Measurements from ENCODE around the gene GPR162.

Gene GPR162

DNA sequence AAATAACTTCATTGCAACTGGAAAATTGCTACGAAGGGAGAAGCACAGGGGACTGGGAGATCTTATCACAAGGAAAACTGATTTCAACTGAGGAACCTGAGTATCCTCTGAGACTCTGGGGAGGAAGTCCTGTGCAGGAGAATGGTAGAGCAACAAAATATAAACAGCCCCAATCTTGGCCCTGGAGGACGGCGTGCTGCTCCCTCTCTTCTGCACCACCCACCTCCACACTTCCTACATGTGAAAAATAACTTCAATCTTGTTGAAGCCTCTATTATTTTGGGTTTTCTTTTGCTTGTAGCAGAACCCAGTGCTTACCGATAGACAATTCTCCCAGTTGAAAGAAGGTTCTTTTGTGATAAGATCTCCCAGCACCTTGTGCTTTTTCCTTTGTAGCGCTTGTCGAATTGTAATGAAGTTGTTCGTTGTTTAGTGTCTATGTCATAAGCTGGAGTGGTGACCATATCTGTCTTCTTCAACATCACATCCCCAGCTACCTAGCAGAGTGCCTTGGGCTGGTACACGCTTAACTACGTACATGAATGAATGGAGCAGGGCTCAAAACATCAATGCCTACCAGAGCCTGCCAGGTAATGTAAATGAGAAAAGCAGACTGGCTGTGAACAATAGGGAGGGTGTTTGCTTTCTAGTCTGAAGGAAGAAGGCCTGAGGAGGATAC, 35.1 kb upstream of the GPR162 start:
- DNase-seq (ENCODE audit: low read depth in 2 of 2): no peak

DNA sequence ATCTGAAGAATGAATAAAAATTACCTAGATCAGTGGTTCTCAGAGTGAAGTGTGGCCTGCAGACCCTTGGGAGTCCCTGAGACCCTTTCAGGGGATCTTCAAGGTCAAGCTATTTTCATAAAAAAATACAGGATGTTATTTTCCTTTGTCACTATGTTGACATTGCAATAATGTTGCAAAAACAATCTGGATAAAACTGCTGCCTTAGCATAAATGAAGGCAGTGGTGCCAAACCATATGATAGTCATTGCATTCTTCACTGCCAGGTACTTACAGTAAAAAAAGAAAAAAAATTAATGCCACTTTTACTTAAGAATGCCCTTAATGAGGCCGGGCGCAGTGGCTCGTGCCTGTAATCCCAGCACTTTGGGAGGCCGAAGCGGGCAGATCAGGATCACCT, 34.3 kb upstream of the GPR162 start:
- DNase-seq (ENCODE audit: low read depth in 2 of 2): no peak

DNA sequence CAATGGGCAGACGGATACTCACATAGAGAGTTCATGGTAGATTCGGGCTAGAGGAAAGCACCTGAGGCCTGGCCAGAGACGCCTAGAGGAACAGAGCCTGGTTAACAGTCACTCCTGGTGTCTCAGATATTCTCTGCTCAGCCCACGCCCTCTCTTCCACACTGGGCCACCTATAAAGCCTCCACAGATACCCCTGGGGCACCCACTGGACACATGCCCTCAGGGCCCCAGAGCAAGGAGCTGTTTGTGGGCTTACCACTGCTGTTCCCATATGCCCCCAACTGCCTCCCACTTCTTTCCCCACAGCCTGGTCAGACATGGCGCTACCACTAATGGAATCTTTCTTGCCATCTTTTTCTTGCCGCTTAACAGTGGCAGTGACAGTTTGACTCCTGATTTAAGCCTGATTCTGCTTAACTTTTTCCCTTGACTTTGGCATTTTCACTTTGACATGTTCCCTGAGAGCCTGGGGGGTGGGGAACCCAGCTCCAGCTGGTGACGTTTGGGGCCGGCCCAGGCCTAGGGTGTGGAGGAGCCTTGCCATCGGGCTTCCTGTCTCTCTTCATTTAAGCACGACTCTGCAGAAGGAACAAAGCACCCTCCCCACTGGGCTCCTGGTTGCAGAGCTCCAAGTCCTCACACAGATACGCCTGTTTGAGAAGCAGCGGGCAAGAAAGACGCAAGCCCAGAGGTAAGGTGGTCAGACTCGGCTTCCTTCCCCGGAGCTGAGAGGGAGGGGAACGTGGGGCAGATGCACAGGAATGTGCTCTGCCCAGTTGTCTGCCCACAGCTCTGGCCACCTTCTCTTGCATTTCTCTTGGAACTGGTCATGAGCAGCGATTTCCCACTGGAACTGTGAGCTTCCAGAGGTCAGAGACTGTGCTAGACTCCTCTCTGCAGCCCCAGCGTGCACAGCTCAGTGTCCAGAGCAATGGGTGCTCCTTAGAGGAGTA, 32.4 kb upstream of the GPR162 start, which contains the start of gene CD4:
CD4 (plus strand) TSS at position 557 of the 953 bp plus-strand sequence. CDS start 10,611 bp downstream, outside the sequence.
- DNase-seq (ENCODE audit: low read depth in 2 of 2): no peak

DNA sequence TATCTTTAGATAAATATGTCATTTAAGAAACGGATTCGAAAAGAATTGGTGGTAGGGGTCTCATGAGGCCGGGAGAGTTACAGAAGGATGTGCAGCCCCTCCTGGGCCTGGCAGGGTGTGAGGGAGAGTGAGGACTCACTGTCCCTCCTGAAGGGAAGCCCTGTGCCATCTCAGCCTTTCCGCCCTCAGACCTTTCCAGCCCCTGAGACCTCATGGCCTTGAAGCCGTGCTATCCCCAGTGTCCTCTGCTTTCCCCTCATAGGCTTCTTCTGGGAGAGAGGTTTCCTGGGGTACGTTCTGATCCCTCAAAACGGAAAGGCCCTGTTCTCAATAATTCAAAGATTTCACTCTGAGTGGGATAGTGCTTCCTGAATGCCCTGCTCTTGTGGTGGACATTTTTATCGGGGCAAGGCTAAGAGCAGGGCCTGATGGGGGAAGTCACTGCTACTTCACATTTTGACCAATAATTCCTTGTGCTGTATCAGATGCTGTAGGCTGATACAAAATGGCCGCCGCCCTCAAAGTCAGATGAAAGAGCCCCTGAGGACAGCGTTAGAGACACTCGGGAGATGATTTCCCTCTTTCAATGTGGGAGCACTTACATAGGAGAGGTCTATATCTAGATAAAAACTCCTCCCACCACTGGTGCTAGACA, 31.0 kb upstream of the GPR162 start:
- DNase-seq (ENCODE audit: low read depth in 2 of 2): no peak

DNA sequence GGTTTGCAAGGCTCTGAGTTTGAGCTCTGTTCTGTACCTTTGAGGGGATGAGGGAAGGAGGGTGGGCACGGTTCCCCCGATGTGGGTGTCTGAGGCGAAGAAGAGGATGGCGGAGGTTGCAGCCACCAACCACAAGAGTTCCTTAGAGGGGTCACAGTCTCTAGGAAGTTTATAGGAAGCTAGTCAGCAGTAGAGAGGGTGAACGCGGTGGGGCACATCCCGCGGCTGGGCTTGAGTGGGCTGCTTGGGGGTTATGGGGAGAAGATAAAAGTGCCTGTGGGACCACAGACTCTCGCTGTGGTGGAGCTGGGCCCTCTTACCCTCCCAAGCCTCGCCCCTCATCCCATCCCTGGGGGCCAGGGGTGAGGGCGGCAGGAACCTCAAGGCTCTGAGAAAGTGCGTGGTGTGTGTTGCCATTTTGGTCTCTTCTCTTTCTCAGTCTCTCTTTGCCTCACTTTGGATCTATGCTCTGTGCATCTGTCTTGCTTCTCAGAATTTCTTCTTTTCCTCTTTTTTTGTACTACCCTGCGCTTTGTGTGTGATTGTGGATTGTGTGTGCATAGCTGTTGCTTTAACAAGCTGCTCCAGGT, 29.6 kb upstream of the GPR162 start:
- no peak for DNase-seq (ENCODE audit: low read depth in 2 of 2)

DNA sequence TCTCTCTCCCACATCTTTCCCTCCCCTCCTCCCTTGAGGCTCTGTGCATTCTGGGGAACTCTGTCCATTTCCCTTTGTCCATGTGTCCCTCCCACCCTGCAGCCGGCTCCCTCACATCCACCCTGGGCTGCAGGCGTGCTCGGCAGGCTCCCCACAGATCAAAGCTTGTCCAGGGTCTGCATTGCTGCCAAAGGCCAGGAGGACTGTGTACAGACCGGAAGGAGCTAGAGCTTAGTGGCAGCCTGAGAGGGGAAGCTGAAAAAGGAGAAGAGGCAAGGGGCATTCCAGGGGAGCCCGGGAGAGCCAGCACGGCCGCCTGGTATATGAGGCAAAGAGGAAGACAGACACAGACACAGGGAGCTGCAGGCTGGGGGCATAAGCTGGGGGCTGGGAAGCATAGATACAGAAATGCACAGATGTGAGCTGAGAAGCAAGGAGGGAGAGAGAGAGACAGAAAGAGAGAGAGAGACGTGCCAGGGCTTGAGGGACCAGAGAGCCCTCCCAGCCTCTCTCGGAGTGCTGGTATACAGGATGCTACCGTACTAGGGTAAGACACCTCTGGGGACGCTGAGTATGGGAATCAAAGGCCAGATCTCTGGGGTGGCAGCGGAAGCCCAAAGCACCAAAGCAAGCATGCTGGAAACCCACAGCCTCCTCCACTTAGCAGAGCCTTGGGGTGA, 29.0 kb upstream of the GPR162 start:
- DNase-seq (ENCODE audit: low read depth in 2 of 2): no peak

DNA sequence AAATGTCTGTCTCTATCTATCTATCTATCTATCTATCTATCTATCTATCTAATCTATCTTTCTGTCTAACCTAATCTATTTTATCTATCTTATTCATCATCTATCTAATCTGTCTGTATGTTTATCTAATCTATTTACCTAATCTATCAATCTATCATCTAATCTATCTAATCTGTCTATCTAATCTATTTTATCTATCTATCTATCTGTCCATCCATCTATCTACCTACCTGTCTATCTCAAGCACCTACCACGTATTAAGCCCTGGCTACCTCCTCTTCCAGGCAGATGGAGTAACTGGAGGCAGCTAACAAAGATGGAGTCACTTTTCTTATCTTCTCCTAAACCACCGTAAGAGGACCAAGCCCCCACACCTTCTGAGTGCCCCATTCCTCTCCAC, 26.5 kb upstream of the GPR162 start:
- no peak for DNase-seq (ENCODE audit: low read depth in 2 of 2)

DNA sequence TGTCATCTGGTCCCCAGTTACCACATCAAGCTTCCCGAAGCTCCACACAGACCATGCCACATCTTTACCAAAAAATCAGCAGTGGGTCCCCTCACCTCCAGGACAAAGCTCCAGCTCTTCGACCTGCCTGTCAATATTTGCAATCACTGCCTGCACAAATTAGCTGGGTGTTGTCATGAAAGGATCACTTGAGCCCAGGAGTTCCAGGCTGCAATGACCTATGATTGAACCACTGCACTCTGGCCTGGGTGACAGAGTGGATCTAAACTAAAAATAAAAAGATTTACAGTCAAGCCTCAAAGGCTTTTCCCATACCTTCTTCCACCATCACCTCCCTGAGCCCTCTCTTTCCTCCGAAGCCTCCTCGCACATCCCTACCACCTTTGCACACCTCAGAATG, 25.0 kb upstream of the GPR162 start:
- no peak for DNase-seq (ENCODE audit: low read depth in 2 of 2)

DNA sequence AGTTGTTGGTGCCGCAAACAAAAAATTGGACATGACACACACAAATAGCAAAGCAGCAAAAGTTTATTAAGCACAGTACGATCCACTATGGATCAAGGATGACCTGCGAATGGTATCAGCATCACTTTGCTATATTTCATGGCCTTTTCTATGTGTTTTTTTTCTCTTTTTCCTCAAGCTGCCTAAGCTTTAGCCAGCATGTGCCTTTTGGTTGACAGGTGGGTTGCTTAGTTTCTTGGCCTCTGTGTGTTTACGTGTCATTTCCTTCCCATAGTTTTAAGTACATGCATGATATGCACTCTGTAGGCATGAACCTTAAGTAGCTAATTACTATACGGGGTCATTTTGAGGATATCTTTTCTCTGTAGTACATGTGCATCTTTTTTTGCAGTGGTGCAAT, 22.5 kb upstream of the GPR162 start:
- no peak for DNase-seq (ENCODE audit: low read depth in 2 of 2)

DNA sequence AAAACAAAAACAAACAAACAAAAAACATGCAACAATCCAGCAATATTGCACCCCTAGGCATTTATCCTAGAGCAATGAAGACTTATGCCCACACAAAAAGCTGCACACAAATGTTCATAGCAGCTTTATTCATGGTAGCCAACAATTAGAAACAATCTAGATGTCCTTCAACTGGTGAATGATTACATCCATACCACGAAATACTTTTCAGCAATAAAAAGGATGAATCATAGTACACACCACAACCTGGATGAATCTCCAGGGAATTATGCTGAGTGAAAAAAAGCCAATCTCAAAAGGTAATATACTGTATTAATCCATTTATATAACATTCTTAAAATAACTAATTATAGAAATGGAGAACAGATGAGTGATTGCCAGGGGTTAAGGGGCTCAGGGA, 14.5 kb upstream of the GPR162 start:
- no peak for DNase-seq (ENCODE audit: low read depth in 2 of 2)

DNA sequence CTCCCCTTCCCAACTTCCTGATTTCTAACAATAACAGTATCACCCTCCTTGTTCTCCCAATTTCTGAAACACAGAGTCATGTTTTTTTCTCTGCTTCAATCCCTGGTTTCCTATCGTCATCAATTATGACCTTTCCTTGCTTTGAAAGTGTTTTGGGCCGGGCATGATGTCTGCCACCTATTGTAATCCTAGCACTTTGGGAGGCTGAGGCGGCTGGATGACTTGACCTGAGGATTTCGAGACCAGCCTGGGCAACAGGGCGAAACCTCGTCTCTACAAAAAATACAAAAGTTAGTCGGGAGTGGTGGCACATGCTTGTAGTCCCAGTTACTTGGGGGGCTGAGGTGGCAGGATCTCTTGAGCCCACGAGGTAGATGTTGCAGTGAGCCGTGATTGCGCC, 12.6 kb upstream of the GPR162 start:
- no peak for DNase-seq (ENCODE audit: low read depth in 2 of 2)

DNA sequence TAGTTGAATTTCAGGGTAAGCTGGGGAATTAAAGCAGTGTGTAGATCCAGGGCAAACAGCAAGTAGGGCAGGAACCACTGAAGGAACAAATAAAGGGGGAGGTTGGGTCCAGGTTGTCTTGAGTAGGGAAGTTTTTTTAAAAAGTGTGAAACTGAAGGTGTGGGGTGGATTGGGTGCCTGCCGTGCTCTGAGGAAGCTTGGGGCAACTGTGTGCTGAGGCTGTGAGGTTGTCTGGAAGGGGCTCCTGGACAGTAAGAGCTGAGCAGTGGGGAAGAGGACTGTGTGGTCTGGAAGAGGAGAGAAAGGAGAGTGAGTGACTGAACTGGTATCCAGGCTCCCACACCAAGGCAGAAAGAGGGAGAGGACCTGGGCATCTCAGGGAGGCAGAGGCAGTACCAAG, 10.9 kb upstream of the GPR162 start:
- no peak for DNase-seq (ENCODE audit: low read depth in 2 of 2)

DNA sequence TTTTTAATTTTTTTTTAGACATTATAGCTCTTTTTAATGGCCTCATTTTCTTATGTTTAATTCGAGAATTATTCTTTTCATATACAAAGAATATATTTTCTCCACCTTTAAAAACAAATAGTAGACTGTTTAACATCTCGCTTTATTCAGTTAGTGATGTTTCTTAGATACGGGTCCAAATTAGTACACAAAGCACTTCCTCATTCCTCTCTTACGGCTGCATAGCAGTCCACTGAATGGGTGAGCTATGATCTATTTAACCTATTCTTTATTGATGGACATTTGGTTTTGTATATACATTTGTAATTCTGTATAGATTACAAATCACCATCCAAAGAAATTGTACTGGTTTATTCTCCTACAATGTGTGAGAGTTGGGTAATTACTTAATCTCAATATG, 8.3 kb upstream of the GPR162 start:
- DNase-seq (ENCODE audit: low read depth in 2 of 2): no peak

DNA sequence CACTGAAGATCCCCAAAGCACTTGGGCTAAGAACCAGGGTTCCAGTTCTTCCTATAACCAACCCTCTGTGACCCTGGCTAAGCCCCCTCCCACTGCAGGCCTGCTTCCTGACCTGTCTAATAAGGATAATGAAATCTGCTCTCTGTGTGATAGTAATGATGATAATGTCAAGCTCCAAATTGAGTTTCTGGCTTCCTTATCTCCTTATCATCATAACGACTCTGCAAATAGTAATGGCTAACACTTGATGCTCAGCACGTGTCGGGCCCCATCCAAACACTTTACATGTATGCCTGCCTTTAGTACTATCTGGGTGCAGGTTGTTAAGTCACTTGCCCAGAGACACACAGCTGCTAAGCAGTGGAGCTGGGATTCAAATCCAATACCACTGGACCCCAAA, 5.0 kb upstream of the GPR162 start:
- no peak for DNase-seq (ENCODE audit: low read depth in 2 of 2)

DNA sequence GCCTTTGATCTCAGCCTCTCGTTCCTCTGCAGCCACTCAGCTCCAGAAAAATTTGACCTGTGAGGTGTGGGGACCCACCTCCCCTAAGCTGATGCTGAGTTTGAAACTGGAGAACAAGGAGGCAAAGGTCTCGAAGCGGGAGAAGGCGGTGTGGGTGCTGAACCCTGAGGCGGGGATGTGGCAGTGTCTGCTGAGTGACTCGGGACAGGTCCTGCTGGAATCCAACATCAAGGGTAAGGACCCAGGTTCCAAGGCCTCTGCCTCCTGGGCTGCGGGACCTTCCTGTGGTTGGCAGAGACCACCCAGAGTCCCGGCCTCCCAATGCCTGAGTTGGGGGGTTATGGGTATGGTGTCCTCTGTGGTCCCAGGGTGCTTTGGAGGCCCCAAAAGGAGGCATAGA, 4.5 kb upstream of the GPR162 start:
- DNase-seq (ENCODE audit: low read depth in 2 of 2): no peak

DNA sequence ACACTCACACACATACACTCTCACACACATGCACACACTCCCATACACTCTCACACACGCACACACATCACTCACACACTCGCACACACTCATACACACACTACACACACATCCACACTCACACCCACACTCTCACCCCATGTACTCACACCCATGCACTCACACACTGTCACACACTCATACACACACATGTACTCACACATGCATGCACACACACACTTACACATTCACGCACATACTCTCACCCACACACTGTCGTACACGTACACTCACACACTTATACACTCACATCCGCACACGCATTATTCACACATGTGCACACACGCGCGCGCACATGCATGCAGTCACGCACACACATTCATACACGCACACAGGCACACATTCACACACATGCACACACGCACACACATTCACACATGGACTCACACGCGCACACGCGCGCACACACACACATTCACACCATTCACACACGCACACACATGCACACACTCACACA, 3.9 kb upstream of the GPR162 start:
- no peak for DNase-seq (ENCODE audit: low read depth in 2 of 2)

DNA sequence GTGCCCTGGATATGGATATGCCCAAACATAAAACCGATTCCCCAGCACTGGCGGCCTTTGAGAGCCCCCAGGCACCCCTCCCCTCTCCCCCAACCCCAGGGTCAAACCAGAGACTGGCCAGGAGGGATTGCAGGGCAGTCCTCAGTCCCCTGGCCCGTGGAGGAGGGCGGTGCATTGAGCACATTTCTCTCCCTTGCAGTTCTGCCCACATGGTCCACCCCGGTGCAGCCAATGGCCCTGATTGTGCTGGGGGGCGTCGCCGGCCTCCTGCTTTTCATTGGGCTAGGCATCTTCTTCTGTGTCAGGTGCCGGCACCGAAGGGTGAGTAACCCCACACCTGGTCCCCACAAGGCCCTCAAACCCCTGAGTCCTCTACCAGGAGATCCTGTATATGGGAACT, 3.4 kb upstream of the GPR162 start:
- no peak for DNase-seq (ENCODE audit: low read depth in 2 of 2)

DNA sequence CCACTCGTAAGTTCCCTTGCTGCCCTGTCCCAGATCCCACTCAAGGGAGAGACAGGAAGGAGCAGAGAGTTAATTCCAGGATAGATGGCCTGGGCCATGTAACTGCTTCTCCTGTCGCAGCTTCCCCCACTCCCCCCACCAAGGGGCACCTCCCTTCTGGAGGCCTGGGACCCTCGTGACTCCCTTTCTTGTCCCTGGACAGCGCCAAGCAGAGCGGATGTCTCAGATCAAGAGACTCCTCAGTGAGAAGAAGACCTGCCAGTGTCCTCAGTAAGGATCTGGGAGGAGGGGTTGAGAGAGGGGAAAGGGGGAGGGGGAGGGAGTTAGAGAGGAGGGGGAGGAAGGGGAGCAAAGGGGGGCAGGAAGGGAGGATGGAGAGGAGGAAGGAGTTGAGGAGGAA, 3.0 kb upstream of the GPR162 start:
- no peak for DNase-seq (ENCODE audit: low read depth in 2 of 2)

DNA sequence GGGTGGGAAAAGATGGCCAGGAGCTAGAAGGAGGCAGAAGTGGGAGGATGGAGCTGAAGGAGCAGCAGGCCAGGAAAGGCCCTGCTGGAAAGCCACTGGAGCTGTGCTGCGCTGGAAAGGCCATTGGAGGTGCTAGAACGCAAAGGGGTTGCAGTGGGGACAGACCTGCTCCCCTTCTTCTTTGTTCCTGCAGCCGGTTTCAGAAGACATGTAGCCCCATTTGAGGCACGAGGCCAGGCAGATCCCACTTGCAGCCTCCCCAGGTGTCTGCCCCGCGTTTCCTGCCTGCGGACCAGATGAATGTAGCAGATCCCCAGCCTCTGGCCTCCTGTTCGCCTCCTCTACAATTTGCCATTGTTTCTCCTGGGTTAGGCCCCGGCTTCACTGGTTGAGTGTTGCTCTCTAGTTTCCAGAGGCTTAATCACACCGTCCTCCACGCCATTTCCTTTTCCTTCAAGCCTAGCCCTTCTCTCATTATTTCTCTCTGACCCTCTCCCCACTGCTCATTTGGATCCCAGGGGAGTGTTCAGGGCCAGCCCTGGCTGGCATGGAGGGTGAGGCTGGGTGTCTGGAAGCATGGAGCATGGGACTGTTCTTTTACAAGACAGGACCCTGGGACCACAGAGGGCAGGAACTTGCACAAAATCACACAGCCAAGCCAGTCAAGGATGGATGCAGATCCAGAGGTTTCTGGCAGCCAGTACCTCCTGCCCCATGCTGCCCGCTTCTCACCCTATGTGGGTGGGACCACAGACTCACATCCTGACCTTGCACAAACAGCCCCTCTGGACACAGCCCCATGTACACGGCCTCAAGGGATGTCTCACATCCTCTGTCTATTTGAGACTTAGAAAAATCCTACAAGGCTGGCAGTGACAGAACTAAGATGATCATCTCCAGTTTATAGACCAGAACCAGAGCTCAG, 2.3 kb upstream of the GPR162 start:
- no peak for DNase-seq (ENCODE audit: low read depth in 2 of 2)

DNA sequence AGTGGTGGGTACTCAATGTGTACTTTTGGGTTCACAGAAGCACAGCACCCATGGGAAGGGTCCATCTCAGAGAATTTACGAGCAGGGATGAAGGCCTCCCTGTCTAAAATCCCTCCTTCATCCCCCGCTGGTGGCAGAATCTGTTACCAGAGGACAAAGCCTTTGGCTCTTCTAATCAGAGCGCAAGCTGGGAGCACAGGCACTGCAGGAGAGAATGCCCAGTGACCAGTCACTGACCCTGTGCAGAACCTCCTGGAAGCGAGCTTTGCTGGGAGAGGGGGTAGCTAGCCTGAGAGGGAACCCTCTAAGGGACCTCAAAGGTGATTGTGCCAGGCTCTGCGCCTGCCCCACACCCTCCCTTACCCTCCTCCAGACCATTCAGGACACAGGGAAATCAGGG, 1.5 kb upstream of the GPR162 start:
- DNase-seq (ENCODE audit: low read depth in 2 of 2): no peak
